Measurements from ENCODE around the gene NUDT7. TPM values are rescaled to one million over a fixed set of nuclear protein-coding genes. Genes with fewer than 3 reads are reported as not detected.

Gene NUDT7
- 5.1 and 5.8 TPM in 2 replicates for total RNA-seq

GRCh38 chr16:77722309-77723107, at the start of gene NUDT7:
NUDT7 (plus strand) TSS chr16:77722514; CDS start chr16:77722583, 69 bp downstream.
- peak; percentile 87 for DNase-seq (ENCODE audit: low read depth, low spot score)

- no peak for DNase-seq (ENCODE audit: low read depth, low spot score)
Measured at GRCh38 chr16:77674888-77675287, 47.4 kb upstream of the NUDT7 start.

- no peak for DNase-seq (ENCODE audit: low read depth, low spot score)
Measured at GRCh38 chr16:77675464-77676324, 46.6 kb upstream of the NUDT7 start.

- no peak for DNase-seq (ENCODE audit: low read depth, low spot score)
Measured at GRCh38 chr16:77677129-77677528, 45.2 kb upstream of the NUDT7 start.

GRCh38 chr16:77679391-77679790, 42.9 kb upstream of the NUDT7 start:
- no peak for DNase-seq (ENCODE audit: low read depth, low spot score)

- DNase-seq (ENCODE audit: low read depth, low spot score): no peak
Measured at GRCh38 chr16:77679901-77680300, 42.4 kb upstream of the NUDT7 start.

GRCh38 chr16:77680496-77680895, 41.8 kb upstream of the NUDT7 start:
- no peak for DNase-seq (ENCODE audit: low read depth, low spot score)

- no peak for DNase-seq (ENCODE audit: low read depth, low spot score)
Measured at GRCh38 chr16:77682586-77682985, 39.7 kb upstream of the NUDT7 start.

- no peak for DNase-seq (ENCODE audit: low read depth, low spot score)
Measured at GRCh38 chr16:77683397-77684180, 38.7 kb upstream of the NUDT7 start.

GRCh38 chr16:77684181-77684526, 38.2 kb upstream of the NUDT7 start:
- DNase-seq (ENCODE audit: low read depth, low spot score): no peak

- no peak for DNase-seq (ENCODE audit: low read depth, low spot score)
Measured at GRCh38 chr16:77686385-77686784, 35.9 kb upstream of the NUDT7 start.

GRCh38 chr16:77689971-77690370, 32.3 kb upstream of the NUDT7 start:
- DNase-seq (ENCODE audit: low read depth, low spot score): no peak

GRCh38 chr16:77690416-77690815, 31.9 kb upstream of the NUDT7 start:
- DNase-seq (ENCODE audit: low read depth, low spot score): no peak

- no peak for DNase-seq (ENCODE audit: low read depth, low spot score)
Measured at GRCh38 chr16:77692612-77693011, 29.7 kb upstream of the NUDT7 start.

- DNase-seq (ENCODE audit: low read depth, low spot score): no peak
Measured at GRCh38 chr16:77696149-77696548, 26.2 kb upstream of the NUDT7 start.

GRCh38 chr16:77700846-77701245, 21.5 kb upstream of the NUDT7 start:
- no peak for DNase-seq (ENCODE audit: low read depth, low spot score)

GRCh38 chr16:77705351-77705750, 17.0 kb upstream of the NUDT7 start:
- DNase-seq (ENCODE audit: low read depth, low spot score): no peak

- no peak for DNase-seq (ENCODE audit: low read depth, low spot score)
Measured at GRCh38 chr16:77711179-77711578, 11.1 kb upstream of the NUDT7 start.

- no peak for DNase-seq (ENCODE audit: low read depth, low spot score)
Measured at GRCh38 chr16:77711775-77712174, 10.5 kb upstream of the NUDT7 start.

- DNase-seq (ENCODE audit: low read depth, low spot score): no peak
Measured at GRCh38 chr16:77715145-77715544, 7.2 kb upstream of the NUDT7 start.

GRCh38 chr16:77721752-77722308, 484 bp upstream of the NUDT7 start:
- no peak for DNase-seq (ENCODE audit: low read depth, low spot score)
